AG04450 (cell line): ENCODE results near the gene CSRP1. TPM values are rescaled to one million over a fixed set of nuclear protein-coding genes. Genes with fewer than 3 reads are reported as not detected.
A peak's percentile ranks its signal among the peaks of the same experiment; 100 is the strongest.

Experiments used
- CTCF ChIA-PET: fragments of 300-600, 350-600 bp; formaldehyde crosslinking; extraction: SDS; loops from one replicate; lab custom pipeline; 2022; ENCODE audit warnings: antibody characterized with exemption, inconsistent platforms; lab: Charles Lee
- POLR2A ChIA-PET: fragments of 350-600 bp; formaldehyde crosslinking; extraction: SDS; loops from one replicate; lab custom pipeline; 2021; ENCODE audit warnings: antibody characterized with exemption, inconsistent platforms; lab: Yijun Ruan, JAX
- DNase-seq: peaks from one replicate; pipeline ENCODE4 v3.0.0-alpha.2; 2011; ENCODE audit warnings: low read depth, low spot score
- H3K27ac ChIP-seq: one replicate; pipeline ENCODE4 v1.5.1; 2012; ENCODE audit warnings: low read depth, low read length, control low read depth
- H3K27me3 ChIP-seq: one replicate; pipeline ENCODE4 v1.6.0; 2012; ENCODE audit warnings: low read length; ENCODE audit not compliant: control insufficient read depth, insufficient read depth
- H3K4me3 ChIP-seq: 2 replicates; pipeline ENCODE4 v1.5.1; 2011; ENCODE audit warnings: mild to moderate bottlenecking, low read depth, low read length, control low read depth
- H3K9me3 ChIP-seq: 2 replicates; pipeline ENCODE4 v1.5.1; 2012; ENCODE audit warnings: low read length; ENCODE audit not compliant: control insufficient read depth, insufficient read depth
- CTCF ChIP-seq: IDR thresholded peaks from 2 replicates; pipeline ENCODE4 v1.5.1; 2011; ENCODE audit warnings: low read depth, low read length, control low read depth, inconsistent platforms
- polyA plus RNA-seq: library from polyadenylated mRNA; depleted of rRNA; stranded (reverse); fragments of >200 nt; gene quantifications from 2 replicates; pipeline ENCODE4 v1.2.3, GENCODE V29; 2011

CSRP1 gene
- polyA plus RNA-seq, 1 experiment: 641 TPM

GRCh38 chr1:201545851-201546492, 39.0 kb upstream of the CSRP1 start:
- Histone ChIP-seq H3K27me3 (no peaks in the 10 kb centered on the region), H3K4me3 (no peak overlapping the region), H3K27ac (no peak overlapping the region), H3K9me3 (no peaks in the 10 kb centered on the region)
- DNase-seq: no peak
- ChIA-PET CTCF (interaction anchor here (0.7 to 5.3 kb wide), 6 partner anchors 13 to 329 kb away, joined by 3 to 22 read pairs (median 4); no protein-coding TSS in a partner anchor), POLR2A (interaction anchor here (0.7 kb wide), 1 partner anchor 105 kb away, joined by 6 read pairs; no protein-coding TSS in a partner anchor)
- TF ChIP-seq CTCF: peak; percentile 14; the same call in 1 of the 2 replicates

- H3K27ac ChIP-seq: no peak overlapping the region
- CTCF ChIA-PET: interaction anchor here (0.8 to 5.3 kb wide), 4 partner anchors 15 to 248 kb away, joined by 3 to 22 read pairs (median 6); no protein-coding TSS in a partner anchor
- no peak for TF ChIP-seq CTCF
- DNase-seq: no peak
- no peak overlapping the region for H3K4me3 ChIP-seq
- H3K9me3 ChIP-seq: no peaks in the 10 kb centered on the region
- no peaks in the 10 kb centered on the region for H3K27me3 ChIP-seq
- POLR2A ChIA-PET: no interaction called here
These were observed 37.8 kb upstream of the CSRP1 start for GRCh38 chr1:201544710-201545109.

GRCh38 chr1:201543871-201544642, 37.1 kb upstream of the CSRP1 start:
- ChIA-PET POLR2A (no interaction called here), CTCF (interaction anchor here (0.6 to 5.3 kb wide), 7 partner anchors 13 to 251 kb away, joined by 3 to 22 read pairs (median 6); no protein-coding TSS in a partner anchor)
- TF ChIP-seq CTCF: no peak
- Histone ChIP-seq H3K9me3 (no peaks in the 10 kb centered on the region), H3K27ac (peak overlapping the region; percentile 4), H3K27me3 (no peaks in the 10 kb centered on the region), H3K4me3 (no peak overlapping the region)
- DNase-seq: no peak

- POLR2A ChIA-PET: interaction anchor here (0.7 kb wide), 1 partner anchor 8 kb away, joined by 3 read pairs; no protein-coding TSS in a partner anchor
- H3K27ac ChIP-seq: peak overlapping the region; percentile 78
- H3K4me3 ChIP-seq: no peak overlapping the region; the same call in 1 of the 2 replicates
- CTCF ChIA-PET: interaction anchor here (0.9 to 5.3 kb wide), 4 partner anchors 17 to 167 kb away, joined by 4 to 22 read pairs (median 6); no protein-coding TSS in a partner anchor
- TF ChIP-seq CTCF: no peak
- no peak for DNase-seq
- no peaks in the 10 kb centered on the region for H3K9me3 ChIP-seq
- no peaks in the 10 kb centered on the region for H3K27me3 ChIP-seq
These were observed 35.5 kb upstream of the CSRP1 start for GRCh38 chr1:201542309-201543035.
